Suprapubic skin (tissue), 4 donors: ENCODE results near the gene LMF1. TPM values are rescaled to one million over a fixed set of nuclear protein-coding genes. Genes with fewer than 3 reads are reported as not detected.

ENCODE experiments used
- DNase-seq, 2 donors: peaks; one replicate each; pipeline ENCODE4 v3.0.0-alpha.2; 2019; ENCODE audit warnings: low spot score in 2 of 2
- H3K27ac ChIP-seq: fragments of 200-600 bp; sonication (generic); one replicate; pipeline ENCODE4 v1.5.1; 2019
- H3K27me3 ChIP-seq: fragments of 200-600 bp; sonication (generic); one replicate; pipeline ENCODE4 v1.5.1; 2019
- H3K36me3 ChIP-seq: fragments of 200-600 bp; sonication (generic); one replicate; pipeline ENCODE4 v1.5.1; 2019
- H3K4me1 ChIP-seq: fragments of 200-600 bp; sonication (generic); one replicate; pipeline ENCODE4 v1.5.1; 2019
- H3K4me3 ChIP-seq: fragments of 200-600 bp; sonication (generic); one replicate; pipeline ENCODE4 v1.5.1; 2019; ENCODE audit warnings: mild to moderate bottlenecking
- H3K9me3 ChIP-seq: fragments of 200-600 bp; sonication (generic); one replicate; pipeline ENCODE4 v1.5.1; 2019
- EP300 ChIP-seq: sonication (generic); formaldehyde crosslinking; IDR thresholded peaks from one replicate; pipeline ENCODE4 v1.6.1; 2017; ENCODE audit warnings: antibody characterized with exemption
- POLR2A ChIP-seq, 2 donors: fragments of 450-650 bp; IDR thresholded peaks; one replicate each; pipeline ENCODE4 v1.6.1; 2017; ENCODE audit warnings: antibody characterized with exemption in 2 of 2, mild to moderate bottlenecking in 2 of 2, moderate library complexity in 2 of 2
- POLR2AphosphoS5 ChIP-seq, 3 donors: sonication (generic); formaldehyde crosslinking; IDR thresholded peaks; one replicate each; pipeline ENCODE4 v1.6.1; 2017; ENCODE audit warnings: antibody characterized with exemption in 3 of 3
- WGBS: methylation state at CpG from one replicate; pipeline ENCODE4 v1.1.5; 2018; 5-methylcytosine and 5-hydroxymethylcytosine counted together
- total RNA-seq, 4 donors: library from RNA; depleted of rRNA; stranded (reverse); fragments of >200 nt; gene quantifications; one replicate each; pipeline ENCODE4 v1.1.0, GENCODE V29; 2016
- TF ChIP-seq, protein P1 (sequence below), 2 donors: fragments of 200-600 bp in 1 of 2; fragments of 450-650 bp in 1 of 2; sonication (generic) in 1 of 2; IDR thresholded peaks; one replicate each; pipeline ENCODE4 v1.5.1; 2016 to 2019; ENCODE audit warnings: antibody characterized with exemption in 2 of 2, mild to moderate bottlenecking in 1 of 2, moderate library complexity in 1 of 2

LMF1 gene
- total RNA-seq, 4 donors from 2014 or later: 32.1 to 117 (median 38.0) TPM

DNA sequence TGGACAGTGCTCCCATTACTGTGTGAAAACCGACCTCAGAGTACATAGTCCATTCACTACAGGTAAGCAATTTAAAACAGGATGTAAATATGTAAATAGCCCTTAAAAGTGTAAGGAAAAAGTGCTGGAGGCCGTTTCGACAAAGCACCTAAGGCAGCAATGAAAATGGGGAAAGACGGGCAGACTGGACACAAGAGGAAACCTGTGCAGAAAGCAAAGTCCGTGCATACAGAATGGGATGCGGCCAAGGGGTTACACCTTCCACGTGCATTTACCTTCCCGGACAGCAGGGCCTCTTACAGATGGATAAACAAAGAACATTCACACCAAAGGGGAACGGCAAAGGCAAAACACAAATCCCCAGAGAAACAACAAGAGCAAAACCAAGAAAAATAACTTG, 32.0 kb downstream of the LMF1 start:
- H3K36me3 ChIP-seq: peaks cover 32% of the 10 kb centered on the region

DNA sequence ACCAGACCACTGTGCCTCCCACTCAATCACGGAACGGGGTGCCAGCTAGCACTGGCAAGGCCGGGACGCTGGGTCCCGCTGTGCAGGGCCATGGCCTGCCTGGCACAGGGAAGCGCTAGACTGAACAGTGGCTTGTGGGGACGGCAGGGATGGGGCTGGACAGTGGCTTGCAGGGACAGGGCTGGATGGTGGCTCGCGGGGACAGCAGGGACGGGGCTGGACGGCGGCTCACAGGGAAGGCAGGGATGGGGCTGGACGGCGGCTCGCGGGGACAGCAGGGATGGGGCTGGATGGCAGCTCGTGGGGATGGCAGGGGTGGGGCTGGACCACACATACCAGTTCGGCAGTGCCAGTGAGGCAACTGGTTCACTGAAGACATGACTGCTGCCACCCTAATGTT, 32.6 kb downstream of the LMF1 start:
- DNase-seq: no peak
- H3K27ac ChIP-seq: no peak overlapping the region
- H3K9me3 ChIP-seq: peaks cover 19% of the 10 kb centered on the region
- TF ChIP-seq, protein P1, sequence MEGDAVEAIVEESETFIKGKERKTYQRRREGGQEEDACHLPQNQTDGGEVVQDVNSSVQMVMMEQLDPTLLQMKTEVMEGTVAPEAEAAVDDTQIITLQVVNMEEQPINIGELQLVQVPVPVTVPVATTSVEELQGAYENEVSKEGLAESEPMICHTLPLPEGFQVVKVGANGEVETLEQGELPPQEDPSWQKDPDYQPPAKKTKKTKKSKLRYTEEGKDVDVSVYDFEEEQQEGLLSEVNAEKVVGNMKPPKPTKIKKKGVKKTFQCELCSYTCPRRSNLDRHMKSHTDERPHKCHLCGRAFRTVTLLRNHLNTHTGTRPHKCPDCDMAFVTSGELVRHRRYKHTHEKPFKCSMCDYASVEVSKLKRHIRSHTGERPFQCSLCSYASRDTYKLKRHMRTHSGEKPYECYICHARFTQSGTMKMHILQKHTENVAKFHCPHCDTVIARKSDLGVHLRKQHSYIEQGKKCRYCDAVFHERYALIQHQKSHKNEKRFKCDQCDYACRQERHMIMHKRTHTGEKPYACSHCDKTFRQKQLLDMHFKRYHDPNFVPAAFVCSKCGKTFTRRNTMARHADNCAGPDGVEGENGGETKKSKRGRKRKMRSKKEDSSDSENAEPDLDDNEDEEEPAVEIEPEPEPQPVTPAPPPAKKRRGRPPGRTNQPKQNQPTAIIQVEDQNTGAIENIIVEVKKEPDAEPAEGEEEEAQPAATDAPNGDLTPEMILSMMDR (IDR thresholded peaks at IDR 0.05): no peak
- TF ChIP-seq POLR2AphosphoS5 (IDR thresholded peaks at IDR 0.05): no peak
- WGBS: 90% methylated on average over 14 of the region's 18 CpGs
- no peaks in the 10 kb centered on the region for H3K4me1 ChIP-seq
- no peak overlapping the region for H3K4me3 ChIP-seq
- peaks cover 39% of the 10 kb centered on the region for H3K36me3 ChIP-seq
- no peaks in the 10 kb centered on the region for H3K27me3 ChIP-seq

More for the DNA sequence above, 32.0 kb downstream of the LMF1 start:
- no peak for DNase-seq
- no peaks in the 10 kb centered on the region for H3K4me1 ChIP-seq
- H3K4me3 ChIP-seq: no peak overlapping the region
- H3K27ac ChIP-seq: no peak overlapping the region
- H3K9me3 ChIP-seq: peaks cover 19% of the 10 kb centered on the region
- 89% methylated on average over 9 of the region's 9 CpGs for WGBS
- TF ChIP-seq POLR2AphosphoS5 (IDR thresholded peaks at IDR 0.05) (no peak), POLR2A (IDR thresholded peaks at IDR 0.05) (no peak), EP300 (no peak)
- TF ChIP-seq, protein P1 (IDR thresholded peaks at IDR 0.05): no peak
- no peaks in the 10 kb centered on the region for H3K27me3 ChIP-seq

DNA sequence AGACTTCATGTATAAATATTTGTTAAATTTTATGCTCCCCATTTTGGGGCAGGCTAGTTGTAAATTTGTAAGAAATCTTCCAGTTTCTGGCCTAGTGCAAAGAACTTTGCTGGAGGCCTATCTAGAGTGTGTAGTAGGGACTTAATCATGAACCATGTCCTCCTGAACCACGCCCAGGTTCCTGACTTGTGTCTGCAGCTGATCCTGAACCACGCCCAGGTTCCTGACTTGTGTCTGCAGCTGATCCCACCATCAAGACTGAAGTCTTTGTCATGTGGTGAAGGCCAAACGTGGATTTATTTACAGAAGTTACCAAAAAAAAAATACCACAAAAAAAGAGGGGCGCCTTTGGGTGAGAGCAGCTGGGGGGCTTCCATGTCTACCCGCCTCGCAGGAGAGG, 33.1 kb downstream of the LMF1 start:
- H3K4me3 ChIP-seq: no peak overlapping the region
- H3K9me3 ChIP-seq: peaks cover 17% of the 10 kb centered on the region
- H3K4me1 ChIP-seq: no peaks in the 10 kb centered on the region
- no peak overlapping the region for H3K27ac ChIP-seq
- WGBS: 82% methylated on average over 6 of the region's 6 CpGs
- no peaks in the 10 kb centered on the region for H3K27me3 ChIP-seq
- DNase-seq: no peak
- TF ChIP-seq POLR2A (IDR thresholded peaks at IDR 0.05) (no peak), EP300 (no peak), POLR2AphosphoS5 (IDR thresholded peaks at IDR 0.05) (no peak)
- TF ChIP-seq, protein P1 (IDR thresholded peaks at IDR 0.05): no peak
- H3K36me3 ChIP-seq: peaks cover 42% of the 10 kb centered on the region

DNA sequence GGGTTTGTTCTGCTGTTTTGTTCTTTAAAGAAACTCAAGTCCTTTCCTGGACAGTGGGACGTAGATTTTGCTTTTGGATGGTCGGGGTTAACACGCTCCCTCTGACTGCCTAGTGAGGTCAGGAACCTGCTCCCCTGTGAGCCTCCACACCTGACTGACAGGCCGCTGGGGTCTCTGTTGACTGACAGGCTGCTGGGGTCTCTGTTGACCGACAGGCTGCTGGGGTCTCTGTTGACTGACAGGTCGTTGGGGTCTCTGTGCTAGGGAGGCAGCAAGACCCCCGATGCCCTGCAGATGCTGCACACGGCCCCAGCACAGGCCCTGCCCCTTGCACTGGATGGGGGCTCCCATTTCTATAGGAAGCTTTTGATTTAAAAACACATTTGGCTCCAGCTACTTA, 33.5 kb downstream of the LMF1 start:
- TF ChIP-seq POLR2AphosphoS5 (IDR thresholded peaks at IDR 0.05) (no peak), POLR2A (IDR thresholded peaks at IDR 0.05) (no peak), EP300 (no peak)
- TF ChIP-seq, protein P1 (IDR thresholded peaks at IDR 0.05): no peak
- Histone ChIP-seq H3K27me3 (no peaks in the 10 kb centered on the region), H3K9me3 (peaks cover 13% of the 10 kb centered on the region), H3K4me1 (no peaks in the 10 kb centered on the region), H3K36me3 (peaks cover 41% of the 10 kb centered on the region), H3K4me3 (no peak overlapping the region), H3K27ac (no peak overlapping the region)
- no peak for DNase-seq
- WGBS: 91% methylated on average over 8 of the region's 8 CpGs

DNA sequence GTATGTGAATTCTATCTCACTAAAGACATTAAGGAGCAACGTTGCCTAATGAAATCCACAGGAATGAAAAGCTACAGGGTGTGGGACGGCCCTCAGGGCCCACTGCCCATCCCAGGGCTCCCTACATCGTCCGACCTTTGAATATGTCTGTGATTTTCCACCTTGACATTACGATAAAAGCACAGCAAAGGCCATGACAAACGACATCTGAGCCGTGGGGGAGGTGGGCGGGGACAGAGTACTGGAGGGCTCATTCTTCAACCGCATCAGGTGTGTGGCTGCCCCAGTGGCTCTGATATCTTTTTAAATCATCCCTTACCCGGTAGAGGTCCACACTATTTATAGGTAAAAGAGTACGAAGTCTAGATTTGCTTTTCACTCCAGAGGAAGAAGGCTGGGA, 35.1 kb downstream of the LMF1 start:
- H3K4me3 ChIP-seq: no peak overlapping the region
- no peaks in the 10 kb centered on the region for H3K9me3 ChIP-seq
- H3K36me3 ChIP-seq: peaks cover 36% of the 10 kb centered on the region
- DNase-seq: no peak
- H3K27me3 ChIP-seq: no peaks in the 10 kb centered on the region
- 79% methylated on average over 11 of the region's 11 CpGs for WGBS
- no peaks in the 10 kb centered on the region for H3K4me1 ChIP-seq
- no peak overlapping the region for H3K27ac ChIP-seq
- TF ChIP-seq POLR2A (IDR thresholded peaks at IDR 0.05) (no peak), EP300 (no peak), POLR2AphosphoS5 (IDR thresholded peaks at IDR 0.05) (no peak)
- TF ChIP-seq, protein P1 (IDR thresholded peaks at IDR 0.05): no peak
